Measurements from ENCODE around the gene SLC12A5. TPM values are rescaled to one million over a fixed set of nuclear protein-coding genes. Genes with fewer than 3 reads are reported as not detected.

SLC12A5 gene
- total RNA-seq, 1 donor from 2014 or later: 0.70 TPM

GRCh38 chr20:46023999-46024398 lies 5.0 kb upstream of the SLC12A5 start:
- intact Hi-C loops (cut with micrococcal nuclease): loop anchor here (1.0 to 2.0 kb wide), 2 partner anchors 65 to 150 kb away; partner anchors contain the start of gene NCOA5

- intact Hi-C loops (cut with micrococcal nuclease): no loop called here
Measured at GRCh38 chr20:46025376-46025783, 3.6 kb upstream of the SLC12A5 start.

- intact Hi-C loops (cut with micrococcal nuclease): no loop called here
Measured at GRCh38 chr20:46027245-46027853, 1.7 kb upstream of the SLC12A5 start.

- intact Hi-C loops (cut with micrococcal nuclease): no loop called here
Measured at GRCh38 chr20:46028110-46028509, 905 bp upstream of the SLC12A5 start.

GRCh38 chr20:46030284-46031013 lies 1.4 kb downstream of the SLC12A5 start:
- intact Hi-C loops (cut with micrococcal nuclease): no loop called here

- intact Hi-C loops (cut with micrococcal nuclease): no loop called here
Measured at GRCh38 chr20:46031014-46031569, 2.1 kb downstream of the SLC12A5 start.

GRCh38 chr20:46031701-46032254 lies 2.8 kb downstream of the SLC12A5 start:
- intact Hi-C loops (cut with micrococcal nuclease): no loop called here

- intact Hi-C loops (cut with micrococcal nuclease): no loop called here
Measured at GRCh38 chr20:46034039-46034438, 5.0 kb downstream of the SLC12A5 start.

- intact Hi-C loops (cut with micrococcal nuclease): no loop called here
Measured at GRCh38 chr20:46035253-46035652, 6.2 kb downstream of the SLC12A5 start.

GRCh38 chr20:46035713-46036112 lies 6.7 kb downstream of the SLC12A5 start:
- intact Hi-C loops (cut with micrococcal nuclease): no loop called here

GRCh38 chr20:46036370-46036769 lies 7.4 kb downstream of the SLC12A5 start:
- intact Hi-C loops (cut with micrococcal nuclease): no loop called here

- intact Hi-C loops (cut with micrococcal nuclease): no loop called here
Measured at GRCh38 chr20:46037036-46037435, 8.0 kb downstream of the SLC12A5 start.

- intact Hi-C loops (cut with micrococcal nuclease): loop anchor here (1.0 kb wide), 1 partner anchor 12 kb away; the partner anchor contains the start of gene SLC12A5
Measured at GRCh38 chr20:46040902-46041535, 12.0 kb downstream of the SLC12A5 start.

- intact Hi-C loops (cut with micrococcal nuclease): no loop called here
Measured at GRCh38 chr20:46043556-46043955, 14.5 kb downstream of the SLC12A5 start.

GRCh38 chr20:46044896-46045295 lies 15.9 kb downstream of the SLC12A5 start:
- intact Hi-C loops (cut with micrococcal nuclease): no loop called here

- intact Hi-C loops (cut with micrococcal nuclease): no loop called here
Measured at GRCh38 chr20:46046588-46047310, 17.7 kb downstream of the SLC12A5 start.

- intact Hi-C loops (cut with micrococcal nuclease): no loop called here
Measured at GRCh38 chr20:46047821-46048220, 18.8 kb downstream of the SLC12A5 start.

- intact Hi-C loops (cut with micrococcal nuclease): no loop called here
Measured at GRCh38 chr20:46049190-46049589, 20.2 kb downstream of the SLC12A5 start.

- intact Hi-C loops (cut with micrococcal nuclease): no loop called here
Measured at GRCh38 chr20:46049815-46050214, 20.8 kb downstream of the SLC12A5 start.

GRCh38 chr20:46050444-46050843 lies 21.4 kb downstream of the SLC12A5 start:
- intact Hi-C loops (cut with micrococcal nuclease): no loop called here

GRCh38 chr20:46050885-46051284 lies 21.9 kb downstream of the SLC12A5 start:
- intact Hi-C loops (cut with micrococcal nuclease): no loop called here

All from T-helper 2 cell treated with Interferon-gamma antibody and Interleukin-4, amounts not matched to agents 100 ng/mL and 5 ng/mL, for 36 hours (primary cell).